Measurements from ENCODE around the gene SEMA4C. TPM values are rescaled to one million over a fixed set of nuclear protein-coding genes. Genes with fewer than 3 reads are reported as not detected.
"Not testable (repeated sequence)": the region's sequence is repeated elsewhere in the genome, so short reads cannot be mapped to it uniquely, and the experiment has no call there.

Gene SEMA4C
- total and polyA plus RNA-seq, 2 of the 4 experiments (the other 2 are of a cell fraction), result 15.8 to 24.3 TPM

DNA sequence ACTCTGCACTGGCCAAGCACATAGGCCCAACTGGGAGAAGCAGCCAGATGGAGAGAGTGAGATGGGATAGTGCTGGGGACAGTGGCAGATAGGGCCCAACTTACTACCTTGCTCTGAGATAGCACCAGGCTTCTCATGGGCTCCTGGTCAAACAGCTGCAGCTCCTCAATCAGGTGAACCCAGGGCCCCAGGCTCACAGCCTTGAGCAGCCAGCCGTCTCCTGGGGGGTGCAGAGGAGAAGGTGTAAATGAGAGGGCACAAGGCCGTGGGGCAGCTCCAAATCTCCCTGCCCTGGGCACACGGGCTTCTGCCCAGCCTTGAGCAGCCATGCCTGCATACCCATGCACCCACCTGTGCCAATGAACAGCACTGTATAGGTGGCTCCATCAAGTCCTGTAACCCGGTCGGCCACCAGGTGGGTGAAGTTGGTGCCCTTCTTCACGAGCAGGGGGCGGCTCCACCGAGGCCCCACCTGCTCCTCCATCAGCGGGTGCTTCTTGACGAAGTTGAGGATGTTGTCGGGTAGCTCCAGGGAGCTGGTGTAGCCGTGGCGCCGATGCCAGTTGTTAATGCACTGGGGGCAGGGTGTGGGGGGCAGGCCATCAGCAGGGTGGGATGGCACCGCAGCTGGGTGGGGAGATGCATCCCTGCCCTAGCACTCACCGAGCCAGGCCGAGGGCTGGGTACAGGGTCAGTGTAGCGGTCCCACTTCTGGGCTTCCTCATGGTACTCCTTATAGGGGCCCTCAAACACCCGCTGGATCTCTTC is 6.1 kb downstream of the SEMA4C start (continued):
- no peak for TF ChIP-seq MXI1 (IDR thresholded peaks at IDR 0.05; ENCODE audit: borderline replicate concordance, low read depth, low read length)

DNA sequence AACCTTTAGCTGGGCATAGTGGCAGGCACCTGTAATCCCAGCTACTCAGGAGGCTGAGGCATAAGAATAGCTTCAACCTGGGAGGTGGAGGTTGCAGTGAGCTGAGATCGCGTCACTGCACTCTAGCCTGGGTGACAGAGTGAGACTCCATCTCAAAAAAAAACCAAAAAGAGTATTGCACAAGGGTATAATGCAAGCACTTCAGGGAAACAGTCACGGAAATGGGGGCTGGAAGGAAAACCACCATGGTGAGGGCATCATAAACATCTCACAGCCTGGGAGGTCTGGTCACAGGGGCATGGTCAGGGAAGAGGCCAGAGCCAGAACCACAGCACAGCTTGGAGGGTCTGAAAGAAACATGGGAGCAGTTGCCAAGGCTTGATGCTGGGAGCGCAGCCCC is 6.8 kb downstream of the SEMA4C start:
- dilution Hi-C loops (cut with HindIII; ENCODE audit: low sequenced_read_pairs, unreplicated experiment); H2AFZ ChIP-seq (replicated peaks; ENCODE audit: low read length, poor library complexity); H2BK15ac ChIP-seq (ENCODE audit: low read depth, low read length); H3K27ac ChIP-seq (ENCODE audit: insufficient read depth, low read length); H3K9me3 ChIP-seq (ENCODE audit: control insufficient read depth, insufficient read depth, low read length); H3K4ac ChIP-seq (ENCODE audit: low read depth, low read length); H4K5ac ChIP-seq (ENCODE audit: low read depth, low read length); H2BK20ac ChIP-seq (ENCODE audit: low read depth, low read length); intact Hi-C loops (cut with micrococcal nuclease); H3K4me2 ChIP-seq (ENCODE audit: low read depth, low read length); H3K9me1 ChIP-seq (ENCODE audit: insufficient read depth, low read length); H3K14ac ChIP-seq (replicated peaks; ENCODE audit: low read depth, low read length); H3K27me3 ChIP-seq (ENCODE audit: control insufficient read depth, insufficient read depth, low read length); ATAC-seq (ENCODE audit: low read depth); CTCF ChIA-PET; DNase-seq; H4K91ac ChIP-seq (ENCODE audit: insufficient read depth, low read depth, low read length); H2BK120ac ChIP-seq (ENCODE audit: low read depth, low read length); BruUV-seq (replicated peaks); H4K8ac ChIP-seq (ENCODE audit: low read depth in 2 of 2, low read length in 2 of 2); H3K23ac ChIP-seq (ENCODE audit: low read depth, low read length); H2AK5ac ChIP-seq (ENCODE audit: low read depth, low read length); H2AK9ac ChIP-seq (replicated peaks; ENCODE audit: low read depth, low read length, poor library complexity); H3K18ac ChIP-seq (ENCODE audit: low read depth, low read length); POLR2A ChIA-PET (ENCODE audit: unreplicated experiment); H3K56ac ChIP-seq (ENCODE audit: extremely low read depth, insufficient read depth, low read length); H3K4me3 ChIP-seq (ENCODE audit: insufficient read depth, low read depth, low read length); H3K9ac ChIP-seq (ENCODE audit: low read depth, low read length); H2BK5ac ChIP-seq (ENCODE audit: low read depth, low read length, poor library complexity, severe bottlenecking): not testable (repeated sequence)
- H3K4me1 ChIP-seq (ENCODE audit: control insufficient read depth, insufficient read depth, low read length), result peaks cover 12% of the 10 kb centered on the region; the same call in 1 of the 2 replicates
- H3K36me3 ChIP-seq (ENCODE audit: control insufficient read depth, insufficient read depth, low read length), result peaks cover 67% of the 10 kb centered on the region
- in situ Hi-C loops (cut with MboI; ENCODE audit: low sequenced_read_pairs), result loop anchor here (25.0 kb wide), 1 partner anchor 249 kb away; the partner anchor contains the start of gene ANKRD36
- peaks cover 35% of the 10 kb centered on the region for H4K20me1 ChIP-seq (ENCODE audit: insufficient read depth, low read length)
- peaks cover 5 to 49% of the 10 kb centered on the region in 2 experiments for H3K79me1 ChIP-seq (ENCODE audit: low read depth in 1 of 2, low read length in 2 of 2)
- 60% methylated on average over 1 of the region's 4 CpGs; no CpG with 5 or more reads in 1 of the 2 experiments for WGBS, 2 experiments (ENCODE audit: extremely low coverage in 2 of 2, insufficient read length in 1 of 2)
